Testis (tissue), 3 donors: ENCODE data around the gene HGF. TPM values are rescaled to one million over a fixed set of nuclear protein-coding genes. Genes with fewer than 3 reads are reported as not detected.

Experiments
- DNase-seq: peaks from one replicate; pipeline ENCODE4 v3.0.0-alpha.2; 2019
- H3K27ac ChIP-seq, 2 donors: fragments of 200-600 bp; sonication (generic); one replicate each; pipeline ENCODE4 v1.5.1; 2019
- H3K27me3 ChIP-seq: fragments of 200-600 bp; sonication (generic); one replicate; pipeline ENCODE4 v1.5.1; 2019
- H3K36me3 ChIP-seq: fragments of 200-600 bp; sonication (generic); one replicate; pipeline ENCODE4 v1.5.1; 2017; ENCODE audit warnings: low read depth; ENCODE audit errors: missing control alignments
- H3K4me1 ChIP-seq: fragments of 200-600 bp; sonication (generic); one replicate; pipeline ENCODE4 v1.5.1; 2019
- H3K4me3 ChIP-seq, 2 donors: fragments of 200-600 bp; sonication (generic); one replicate each; pipeline ENCODE4 v1.5.1; 2017 to 2019
- H3K9me3 ChIP-seq: fragments of 200-600 bp; sonication (generic); one replicate; pipeline ENCODE4 v1.5.1; 2017
- POLR2A ChIP-seq: fragments of 450-650 bp; IDR thresholded peaks from one replicate; pipeline ENCODE4 v1.6.1; 2017; ENCODE audit warnings: antibody characterized with exemption, mild to moderate bottlenecking, moderate library complexity
- WGBS, 2 donors: methylation state at CpG; one replicate each; pipeline ENCODE4 v1.1.5; 2018; 5-methylcytosine and 5-hydroxymethylcytosine counted together
- intact Hi-C: fragments of 100-400 bp; cut with DNase I; formaldehyde crosslinking; loops from one replicate; pipeline ENCODE4 v1.15.1; 2023; ENCODE audit warnings: low total_unique reads
- polyA plus RNA-seq: library from polyadenylated mRNA; stranded (reverse); fragments of 350-450 nt; fragmentation: Illumina TruSeq; extraction: RNeasy Lipid Tissue Mini Kit (QIAGEN cat#74804); gene quantifications from one replicate; pipeline ENCODE4 v1.2.3, GENCODE V29; 2014; ENCODE audit warnings: low read depth, low replicate concordance; ENCODE audit not compliant: insufficient read depth
- total RNA-seq, 2 donors: library from RNA; depleted of rRNA; stranded (reverse); fragments of >200 nt; gene quantifications; one replicate each; pipeline ENCODE4 v1.2.3, GENCODE V29; 2016
- TF ChIP-seq, protein P1 (sequence below), 3 experiments: fragments of 450-650 bp in 2 of 3; fragments of 200-600 bp in 1 of 3; sonication (generic) in 1 of 3; IDR thresholded peaks; one replicate each; pipeline ENCODE4 v1.5.1; 2016 to 2019; ENCODE audit warnings: antibody characterized with exemption in 3 of 3, mild to moderate bottlenecking in 2 of 3, moderate library complexity in 1 of 3

Gene HGF
- total and polyA plus RNA-seq, 3 donors from 2014 or later, result 3.1 to 5.0 (median 3.4) TPM

- no peak for DNase-seq
- intact Hi-C loops, result no loop called here
- whole genome bisulfite sequencing, 2 donors, result 94 to 100% methylated on average over 1 of the region's 1 CpG
- Histone ChIP-seq H3K9me3 (no peaks in the 10 kb centered on the region), H3K4me1 (peaks cover 3% of the 10 kb centered on the region), H3K27ac (no peak overlapping the region), H3K36me3 (no peaks in the 10 kb centered on the region), H3K27me3 (no peaks in the 10 kb centered on the region), H3K4me3 (no peak overlapping the region)
- TF ChIP-seq POLR2A, result no peak
- TF ChIP-seq, protein P1, sequence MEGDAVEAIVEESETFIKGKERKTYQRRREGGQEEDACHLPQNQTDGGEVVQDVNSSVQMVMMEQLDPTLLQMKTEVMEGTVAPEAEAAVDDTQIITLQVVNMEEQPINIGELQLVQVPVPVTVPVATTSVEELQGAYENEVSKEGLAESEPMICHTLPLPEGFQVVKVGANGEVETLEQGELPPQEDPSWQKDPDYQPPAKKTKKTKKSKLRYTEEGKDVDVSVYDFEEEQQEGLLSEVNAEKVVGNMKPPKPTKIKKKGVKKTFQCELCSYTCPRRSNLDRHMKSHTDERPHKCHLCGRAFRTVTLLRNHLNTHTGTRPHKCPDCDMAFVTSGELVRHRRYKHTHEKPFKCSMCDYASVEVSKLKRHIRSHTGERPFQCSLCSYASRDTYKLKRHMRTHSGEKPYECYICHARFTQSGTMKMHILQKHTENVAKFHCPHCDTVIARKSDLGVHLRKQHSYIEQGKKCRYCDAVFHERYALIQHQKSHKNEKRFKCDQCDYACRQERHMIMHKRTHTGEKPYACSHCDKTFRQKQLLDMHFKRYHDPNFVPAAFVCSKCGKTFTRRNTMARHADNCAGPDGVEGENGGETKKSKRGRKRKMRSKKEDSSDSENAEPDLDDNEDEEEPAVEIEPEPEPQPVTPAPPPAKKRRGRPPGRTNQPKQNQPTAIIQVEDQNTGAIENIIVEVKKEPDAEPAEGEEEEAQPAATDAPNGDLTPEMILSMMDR (IDR thresholded peaks at IDR 0.05), result no peak
These were observed 107.3 kb downstream of the HGF start for GRCh38 chr7:81662531-81662930.

DNA sequence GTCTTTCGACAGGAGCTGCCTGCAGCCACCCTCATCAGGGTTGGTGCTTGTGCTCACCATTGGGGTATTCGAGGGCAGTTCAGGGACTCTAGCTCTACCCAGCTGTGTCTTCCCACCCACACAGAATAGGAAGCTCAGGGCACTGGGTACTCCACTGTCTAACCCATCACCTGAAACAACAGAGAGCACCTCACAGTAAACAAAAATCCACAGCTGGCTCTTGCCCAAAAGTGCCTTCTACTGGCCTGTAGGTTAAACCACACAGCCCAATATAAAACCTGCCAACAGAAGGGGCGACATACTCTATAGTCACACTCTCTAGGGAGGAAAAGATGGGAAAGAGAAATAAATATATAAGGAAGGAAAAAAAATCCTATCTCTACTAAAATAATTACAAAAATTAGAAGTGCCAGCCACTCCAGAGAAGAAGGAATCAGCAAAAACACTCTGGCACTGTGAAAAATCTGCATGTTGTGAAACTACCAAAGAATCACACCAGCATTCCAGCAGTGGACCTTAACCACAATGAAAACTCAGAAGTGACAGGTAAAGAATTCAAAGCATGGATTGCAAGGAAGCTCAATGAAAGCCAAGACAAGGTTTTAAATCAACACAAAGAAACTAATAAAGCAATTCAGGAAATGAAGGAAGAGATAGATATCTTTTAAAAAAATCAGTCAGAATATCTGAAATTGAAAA is 110.0 kb downstream of the HGF start:
- DNase-seq, result no peak
- Histone ChIP-seq H3K27ac (no peak overlapping the region), H3K27me3 (no peaks in the 10 kb centered on the region), H3K9me3 (no peaks in the 10 kb centered on the region), H3K4me3 (no peak overlapping the region), H3K4me1 (peaks cover 3% of the 10 kb centered on the region), H3K36me3 (no peaks in the 10 kb centered on the region)
- WGBS, 2 donors, result 84 to 95% methylated on average over 2 to 3 of the region's 3 CpGs
- intact Hi-C loops, result no loop called here
- TF ChIP-seq POLR2A, result no peak
- TF ChIP-seq, protein P1 (IDR thresholded peaks at IDR 0.05), result no peak

DNA sequence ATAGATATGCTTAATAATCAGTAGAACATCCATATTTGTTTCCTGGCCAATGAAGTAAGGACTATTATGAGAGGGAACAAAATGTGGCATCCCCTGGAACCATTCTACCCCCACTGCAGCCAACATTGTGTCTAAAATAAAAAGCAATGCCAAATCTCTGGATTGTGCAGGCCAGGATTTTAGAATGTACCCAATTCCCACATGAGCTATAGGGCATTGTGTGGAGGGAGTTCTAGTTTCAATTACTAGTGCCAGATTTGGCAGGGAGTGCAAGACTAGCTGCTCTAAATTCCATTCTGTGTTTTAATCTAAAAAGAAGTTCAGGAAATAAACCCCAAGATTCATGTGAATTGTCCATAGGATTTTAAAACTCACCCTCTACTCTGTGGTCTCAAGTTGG is 112.3 kb downstream of the HGF start:
- TF ChIP-seq, protein P1 (IDR thresholded peaks at IDR 0.05), result no peak
- TF ChIP-seq POLR2A, result no peak
- H3K36me3 ChIP-seq, result no peaks in the 10 kb centered on the region
- no peak overlapping the region for H3K4me3 ChIP-seq
- no peaks in the 10 kb centered on the region for H3K4me1 ChIP-seq
- H3K9me3 ChIP-seq, result no peaks in the 10 kb centered on the region
- H3K27me3 ChIP-seq, result no peaks in the 10 kb centered on the region
- H3K27ac ChIP-seq, result no peak overlapping the region
- no peak for DNase-seq
- intact Hi-C loops, result no loop called here

DNA sequence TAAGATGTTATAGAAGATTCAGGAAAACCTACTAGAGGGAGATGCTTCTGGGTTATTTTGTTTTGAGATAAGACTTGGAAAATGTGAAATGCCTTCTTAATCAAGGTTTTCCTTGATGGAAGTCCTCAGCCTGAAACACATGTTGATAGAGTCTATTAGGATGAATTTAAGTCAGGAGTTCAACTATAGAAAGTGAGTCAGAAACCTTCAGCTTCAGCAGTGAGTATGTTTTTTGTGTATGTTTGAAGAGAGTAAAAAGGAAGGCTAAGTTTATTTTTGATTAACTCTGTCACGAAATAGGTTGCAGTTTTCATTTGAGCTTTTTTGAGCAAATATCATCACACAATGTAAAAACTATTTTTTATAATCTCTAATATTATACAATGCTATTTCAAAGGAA is 114.6 kb downstream of the HGF start:
- Histone ChIP-seq H3K9me3 (no peaks in the 10 kb centered on the region), H3K27ac (no peak overlapping the region), H3K4me1 (no peaks in the 10 kb centered on the region), H3K4me3 (no peak overlapping the region), H3K27me3 (no peaks in the 10 kb centered on the region), H3K36me3 (no peaks in the 10 kb centered on the region)
- no peak for DNase-seq
- TF ChIP-seq, protein P1 (IDR thresholded peaks at IDR 0.05), result no peak
- no peak for TF ChIP-seq POLR2A
- 88 to 93% methylated on average over 1 of the region's 1 CpG for WGBS, 2 donors
- intact Hi-C loops, result no loop called here

DNA sequence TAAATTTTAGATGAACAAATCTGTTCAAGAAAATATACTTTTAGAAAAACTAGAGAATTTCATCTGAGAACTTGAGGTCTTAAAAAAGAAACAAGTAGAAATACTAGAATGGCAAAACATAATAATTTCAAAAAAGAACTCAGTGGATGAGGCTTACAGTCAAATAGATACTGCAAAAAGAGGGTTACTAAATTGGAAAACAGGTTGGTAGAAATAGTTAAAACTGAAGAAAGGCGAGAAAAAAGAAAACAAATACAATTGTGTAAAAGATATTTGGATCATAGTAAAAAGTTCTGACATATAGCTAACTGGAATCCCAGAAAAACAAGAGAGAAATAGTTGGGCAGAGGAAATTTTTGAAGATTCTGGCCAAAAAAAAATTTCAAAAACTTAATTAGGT is 117.6 kb downstream of the HGF start:
- no peak for DNase-seq
- H3K27me3 ChIP-seq, result no peaks in the 10 kb centered on the region
- H3K9me3 ChIP-seq, result no peaks in the 10 kb centered on the region
- no peak for TF ChIP-seq POLR2A
- TF ChIP-seq, protein P1 (IDR thresholded peaks at IDR 0.05), result no peak
- H3K4me1 ChIP-seq, result no peaks in the 10 kb centered on the region
- no peak overlapping the region for H3K27ac ChIP-seq
- intact Hi-C loops, result no loop called here
- no peak overlapping the region for H3K4me3 ChIP-seq
- WGBS, 2 donors, result 96 to 100% methylated on average over 1 of the region's 1 CpG
- H3K36me3 ChIP-seq, result no peaks in the 10 kb centered on the region
